Measurements from ENCODE around the gene TNNT1.

TNNT1 gene

DNA sequence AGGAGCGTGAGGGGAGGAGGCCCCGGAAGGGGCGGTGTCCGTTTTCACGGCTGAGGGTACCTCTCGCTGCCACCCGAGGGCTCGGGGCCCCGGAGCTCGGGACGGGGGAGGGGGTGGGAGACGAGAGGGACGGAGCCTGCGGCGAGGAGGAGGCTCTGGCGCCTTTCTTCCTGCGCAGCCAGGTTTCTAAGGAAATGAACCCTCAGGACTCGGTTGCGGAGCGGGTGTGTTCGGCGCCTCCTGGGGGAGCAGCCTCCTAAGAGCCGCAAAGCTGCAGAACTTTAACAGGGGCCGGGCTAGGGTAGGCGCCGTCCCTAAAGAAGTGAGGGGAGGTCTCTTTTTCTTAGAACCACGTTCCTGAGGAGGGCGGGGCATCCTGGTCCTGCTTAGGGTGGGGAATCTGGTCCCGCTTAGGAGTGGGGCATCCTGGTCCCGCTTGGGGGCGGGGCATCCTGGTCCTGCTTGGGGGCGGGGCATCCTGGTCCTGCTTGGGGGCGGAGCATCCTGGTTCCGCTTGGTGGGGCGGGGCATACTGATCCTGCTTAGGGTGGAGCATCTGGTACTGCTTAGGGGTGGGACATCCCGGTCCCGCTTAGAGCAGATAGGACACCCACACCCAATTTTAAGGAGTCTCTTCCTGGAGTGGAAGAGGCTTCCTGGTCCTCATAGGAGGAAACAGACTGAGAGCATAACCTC is 24.9 kb upstream of the TNNT1 start (continued):
- TF ChIP-seq SETDB1 (IDR thresholded peaks at IDR 0.05; ENCODE audit: insufficient read length, low read length) (no peak), IKZF3 (tag by site-specific recombination; IDR thresholded peaks at IDR 0.05) (peak; percentile 53; the same call in 1 of the 2 replicates), HIC1 (tag by site-specific recombination; IDR thresholded peaks at IDR 0.05) (no peak; the same call in 1 of the 2 replicates), ZNF639 (tag by site-specific recombination; IDR thresholded peaks at IDR 0.05) (no peak), SP3 (tag by site-specific recombination; IDR thresholded peaks at IDR 0.05) (peak; percentile 80), ZBTB26 (tag by site-specific recombination; optimal IDR thresholded peaks at IDR 0.05) (peak; percentile 9), ZNF571 (tag by site-specific recombination; IDR thresholded peaks at IDR 0.05) (no peak), KLF9 (tag by site-specific recombination; IDR thresholded peaks at IDR 0.05; ENCODE audit: low read depth) (peak; percentile 64; the same call in 1 of the 2 replicates), ZNF423 (tag by site-specific recombination; IDR thresholded peaks at IDR 0.05) (no peak), GLI4 (tag by site-specific recombination; IDR thresholded peaks at IDR 0.05) (no peak), ZNF677 (tag by site-specific recombination; IDR thresholded peaks at IDR 0.05) (no peak), ZNF10 (tag by site-specific recombination; IDR thresholded peaks at IDR 0.05) (peak; percentile 89), ZNF596 (tag by site-specific recombination; IDR thresholded peaks at IDR 0.05) (no peak), ZNF404 (tag by site-specific recombination; IDR thresholded peaks at IDR 0.05) (no peak), CTCF (tag by site-specific recombination; IDR thresholded peaks at IDR 0.05) (peak; percentile 44; the same call in 1 of the 2 replicates), ZNF529 (tag by site-specific recombination; IDR thresholded peaks at IDR 0.05; ENCODE audit: insufficient replicate concordance) (no peak)
- TF ChIP-seq, protein P1, sequence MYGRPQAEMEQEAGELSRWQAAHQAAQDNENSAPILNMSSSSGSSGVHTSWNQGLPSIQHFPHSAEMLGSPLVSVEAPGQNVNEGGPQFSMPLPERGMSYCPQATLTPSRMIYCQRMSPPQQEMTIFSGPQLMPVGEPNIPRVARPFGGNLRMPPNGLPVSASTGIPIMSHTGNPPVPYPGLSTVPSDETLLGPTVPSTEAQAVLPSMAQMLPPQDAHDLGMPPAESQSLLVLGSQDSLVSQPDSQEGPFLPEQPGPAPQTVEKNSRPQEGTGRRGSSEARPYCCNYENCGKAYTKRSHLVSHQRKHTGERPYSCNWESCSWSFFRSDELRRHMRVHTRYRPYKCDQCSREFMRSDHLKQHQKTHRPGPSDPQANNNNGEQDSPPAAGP (tag by site-specific recombination; IDR thresholded peaks at IDR 0.05) = no peak

DNA sequence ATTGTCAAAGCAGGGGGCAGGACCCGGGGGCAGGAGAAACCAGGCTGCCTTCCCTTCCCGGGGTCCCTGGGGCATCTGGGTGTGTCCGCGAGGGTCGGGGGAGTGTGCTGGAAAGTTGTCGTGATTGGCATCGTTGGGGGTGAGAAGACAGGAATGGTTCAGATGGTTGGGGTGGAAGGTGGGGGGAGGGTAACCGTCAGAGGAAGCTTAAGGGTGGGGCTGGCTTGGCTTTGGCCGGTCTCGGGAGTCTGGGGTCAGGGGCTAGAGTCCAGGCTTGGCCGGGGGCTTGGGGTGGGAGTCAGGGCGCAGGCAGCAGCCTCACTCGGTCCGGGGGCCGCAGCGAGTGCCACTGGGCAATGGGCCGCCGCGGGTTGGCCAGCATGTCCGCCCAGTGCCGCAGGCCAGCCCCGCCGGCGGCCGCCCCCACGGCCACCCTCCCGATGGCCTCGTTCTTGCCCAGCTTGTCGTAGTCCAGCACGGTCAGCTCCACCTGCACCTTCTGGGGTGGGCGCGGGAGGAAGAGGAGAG is 24.2 kb upstream of the TNNT1 start:
- Histone ChIP-seq H3K27ac (ENCODE audit: extremely low read depth, low read depth, low read length) (peak overlapping the region; percentile 7; the same call in 1 of the 2 replicates), H3K4me1 (ENCODE audit: control insufficient read depth, insufficient read depth, low read length) (peaks cover 7% of the 10 kb centered on the region), H3K36me3 (ENCODE audit: control insufficient read depth in 2 of 2, insufficient read depth in 1 of 2, low read length in 2 of 2) (no peaks in the 10 kb centered on the region), H3K4me3 (ENCODE audit: low read depth, low read length) (peak overlapping the region; percentile 50), H3K9me3 (ENCODE audit: control insufficient read depth, insufficient read depth, low read depth, low read length) (no peaks in the 10 kb centered on the region)
- ChIA-PET POLR2A (no interaction called here), CTCF (interaction anchor here (0.7 to 1.2 kb wide), 2 partner anchors 32 to 33 kb away, joined by 3 to 4 read pairs; no protein-coding TSS in a partner anchor)
- 0 out of 2 replicates have a peak, but pooled peaks have one; percentile 46 for TF ChIP-seq HOXC10 (CRISPR knock-in tag; IDR thresholded peaks at IDR 0.05)
- TF ChIP-seq ZNF561 (tag by site-specific recombination; IDR thresholded peaks at IDR 0.05; ENCODE audit: borderline replicate concordance) = no peak
- TF ChIP-seq, protein P2, sequence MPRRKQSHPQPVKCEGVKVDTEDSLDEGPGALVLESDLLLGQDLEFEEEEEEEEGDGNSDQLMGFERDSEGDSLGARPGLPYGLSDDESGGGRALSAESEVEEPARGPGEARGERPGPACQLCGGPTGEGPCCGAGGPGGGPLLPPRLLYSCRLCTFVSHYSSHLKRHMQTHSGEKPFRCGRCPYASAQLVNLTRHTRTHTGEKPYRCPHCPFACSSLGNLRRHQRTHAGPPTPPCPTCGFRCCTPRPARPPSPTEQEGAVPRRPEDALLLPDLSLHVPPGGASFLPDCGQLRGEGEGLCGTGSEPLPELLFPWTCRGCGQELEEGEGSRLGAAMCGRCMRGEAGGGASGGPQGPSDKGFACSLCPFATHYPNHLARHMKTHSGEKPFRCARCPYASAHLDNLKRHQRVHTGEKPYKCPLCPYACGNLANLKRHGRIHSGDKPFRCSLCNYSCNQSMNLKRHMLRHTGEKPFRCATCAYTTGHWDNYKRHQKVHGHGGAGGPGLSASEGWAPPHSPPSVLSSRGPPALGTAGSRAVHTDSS (tag by site-specific recombination; IDR thresholded peaks at IDR 0.05) = 0 out of 2 replicates have a peak, but pooled peaks have one; percentile 40
- TF ChIP-seq, protein P3, sequence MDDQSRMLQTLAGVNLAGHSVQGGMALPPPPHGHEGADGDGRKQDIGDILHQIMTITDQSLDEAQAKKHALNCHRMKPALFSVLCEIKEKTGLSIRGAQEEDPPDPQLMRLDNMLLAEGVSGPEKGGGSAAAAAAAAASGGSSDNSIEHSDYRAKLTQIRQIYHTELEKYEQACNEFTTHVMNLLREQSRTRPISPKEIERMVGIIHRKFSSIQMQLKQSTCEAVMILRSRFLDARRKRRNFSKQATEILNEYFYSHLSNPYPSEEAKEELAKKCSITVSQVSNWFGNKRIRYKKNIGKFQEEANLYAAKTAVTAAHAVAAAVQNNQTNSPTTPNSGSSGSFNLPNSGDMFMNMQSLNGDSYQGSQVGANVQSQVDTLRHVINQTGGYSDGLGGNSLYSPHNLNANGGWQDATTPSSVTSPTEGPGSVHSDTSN (CRISPR knock-in tag; IDR thresholded peaks at IDR 0.05) = peak; percentile 40; the same call in 1 of the 2 replicates
- peak; percentile 29; the same call in 1 of the 2 replicates for TF ChIP-seq GLIS1 (tag by site-specific recombination; IDR thresholded peaks at IDR 0.05)
